ENCODE data around the gene TMPRSS11D.

DNA sequence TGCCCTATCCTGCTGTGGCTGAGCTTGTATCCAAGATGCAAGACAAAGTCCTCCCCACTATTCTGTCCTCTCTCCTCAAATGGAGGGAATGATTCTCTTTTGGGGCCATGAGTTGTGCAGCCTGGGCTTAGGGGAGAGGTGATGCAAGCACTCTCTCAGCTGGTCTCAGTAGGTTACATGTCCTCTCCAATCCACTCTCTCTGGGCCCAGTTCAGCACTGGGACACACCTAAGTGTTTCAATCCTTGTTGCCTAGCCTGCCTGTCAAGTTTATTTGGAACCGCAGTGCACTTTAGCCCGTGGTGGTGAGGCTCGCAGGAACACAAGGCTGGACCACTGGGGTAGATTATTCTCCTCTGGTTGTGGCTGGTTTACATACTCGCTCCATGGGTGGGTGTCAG is 23.8 kb upstream of the TMPRSS11D start:
- TF ChIP-seq CTCF (IDR thresholded peaks at IDR 0.05 in 2 of 3, conservative IDR thresholded peaks at IDR 0.05 in 1 of 3; ENCODE audit: borderline replicate concordance in 1 of 3, insufficient read depth in 1 of 3, low read depth in 2 of 3, low read length in 2 of 3) (no peak), POLR2AphosphoS5 (IDR thresholded peaks at IDR 0.05; ENCODE audit: low read depth, low read length) (no peak), REST (IDR thresholded peaks at IDR 0.05; ENCODE audit: low read depth) (no peak), MAX (IDR thresholded peaks at IDR 0.05) (no peak), CEBPB (IDR thresholded peaks at IDR 0.05; ENCODE audit: low read depth) (no peak), RAD21 (IDR thresholded peaks at IDR 0.05; ENCODE audit: low read depth) (no peak), POLR2A (IDR thresholded peaks at IDR 0.05; ENCODE audit: borderline replicate concordance, extremely low read depth, insufficient read depth, insufficient read length) (no peak), EZH2 (IDR thresholded peaks at IDR 0.05) (no peak), TCF7L2 (IDR thresholded peaks at IDR 0.05; ENCODE audit: borderline replicate concordance, extremely low read depth, insufficient read depth, insufficient read length) (no peak), JUND (IDR thresholded peaks at IDR 0.05) (no peak), SP1 (IDR thresholded peaks at IDR 0.05; ENCODE audit: low read depth) (no peak)
